CD4-positive, alpha-beta memory T cell (primary cell): ENCODE data around the gene DNAJC7. TPM values are rescaled to one million over a fixed set of nuclear protein-coding genes. Genes with fewer than 3 reads are reported as not detected.

Experiments
- CTCF ChIA-PET: fragments of 350-600 bp; sonication (Branson Sonifier 250); formaldehyde crosslinking; loops from one replicate; lab custom pipeline; 2021; ENCODE audit warnings: inconsistent platforms; ENCODE audit not compliant: partially characterized antibody; lab: Charles Lee
- POLR2A ChIA-PET: fragments of 350-600 bp; sonication (Branson Sonifier 250); formaldehyde crosslinking; loops from one replicate; lab custom pipeline; 2021; ENCODE audit not compliant: partially characterized antibody; lab: Charles Lee
- DNase-seq, 5 donors: peaks; one replicate each; pipeline versions ENCODE4 v3.0.0 to v3.0.0-alpha.2; 2020 to 2022; ENCODE audit warnings: mixed read lengths in 1 of 5
- H3K27ac ChIP-seq: one replicate; pipeline ENCODE4 v1.7.0; 2013; ENCODE audit warnings: low read depth, low read length
- H3K27me3 ChIP-seq: 2 replicates; pipeline ENCODE4 v1.7.0; 2013; ENCODE audit warnings: mild to moderate bottlenecking, low read length, moderate library complexity; ENCODE audit not compliant: insufficient read depth
- H3K36me3 ChIP-seq: 2 replicates; pipeline ENCODE4 v1.7.0; 2013; ENCODE audit warnings: mild to moderate bottlenecking, low read length, moderate library complexity; ENCODE audit not compliant: insufficient read depth
- H3K4me1 ChIP-seq: 2 replicates; pipeline ENCODE4 v1.7.0; 2013; ENCODE audit warnings: mild to moderate bottlenecking, low read length, moderate library complexity; ENCODE audit not compliant: insufficient read depth
- H3K4me3 ChIP-seq, 2 donors: one replicate each; pipeline ENCODE4 v1.7.0; 2013; ENCODE audit warnings: low read length in 2 of 2, mild to moderate bottlenecking in 1 of 2
- H3K9me3 ChIP-seq, 2 donors: one replicate each; pipeline ENCODE4 v1.7.0; 2013; ENCODE audit warnings: low read length in 2 of 2, control low read depth in 1 of 2; ENCODE audit not compliant: control insufficient read depth in 1 of 2
- H3K27ac Mint-ChIP-seq, 7 donors: one replicate each; pipeline ENCODE4 v1.8.0; 2020 to 2021; ENCODE audit warnings: mixed read lengths in 7 of 7, mild to moderate bottlenecking in 6 of 7, inconsistent platforms in 3 of 7, moderate library complexity in 3 of 7
- H3K27me3 Mint-ChIP-seq, 2 donors: one replicate each; pipeline ENCODE4 v1.8.0; 2020 to 2021; ENCODE audit warnings: mixed read lengths in 2 of 2
- H3K36me3 Mint-ChIP-seq, 2 donors: one replicate each; pipeline ENCODE4 v1.8.0; 2020 to 2021; ENCODE audit warnings: mixed read lengths in 2 of 2, inconsistent platforms in 1 of 2, mild to moderate bottlenecking in 1 of 2
- H3K4me1 Mint-ChIP-seq, 4 donors: one replicate each; pipeline ENCODE4 v1.8.0; 2020 to 2021; ENCODE audit warnings: mixed read lengths in 4 of 4, mild to moderate bottlenecking in 1 of 4
- H3K4me3 Mint-ChIP-seq, 8 donors: one replicate each; pipeline ENCODE4 v1.8.0; 2020 to 2021; ENCODE audit warnings: mixed read lengths in 8 of 8, mild to moderate bottlenecking in 7 of 8, moderate library complexity in 6 of 8, inconsistent platforms in 3 of 8
- H3K9me3 Mint-ChIP-seq, 8 donors: one replicate each; pipeline ENCODE4 v1.8.0; 2020 to 2021; ENCODE audit warnings: mixed read lengths in 8 of 8, mild to moderate bottlenecking in 5 of 8, inconsistent platforms in 3 of 8, moderate library complexity in 1 of 8
- intact Hi-C: fragments of 100-400 bp; cut with micrococcal nuclease; formaldehyde crosslinking; loops from one replicate; pipeline ENCODE4 v1.15.1; 2023
- polyA plus RNA-seq, 2 donors: library from polyadenylated mRNA; unstranded; fragments of 300-500 nt; fragmentation: Illumina TruSeq; gene quantifications; one replicate each; pipeline ENCODE4 v1.2.3, GENCODE V29; 2021
- total RNA-seq, 2 experiments: library from RNA; stranded (reverse); gene quantifications; one replicate each; pipeline ENCODE4 v1.2.3, GENCODE V29; 2021

The DNAJC7 gene
- total and polyA plus RNA-seq, 4 experiments from 2014 or later = 45.2 to 112 (median 86.7) TPM

DNA sequence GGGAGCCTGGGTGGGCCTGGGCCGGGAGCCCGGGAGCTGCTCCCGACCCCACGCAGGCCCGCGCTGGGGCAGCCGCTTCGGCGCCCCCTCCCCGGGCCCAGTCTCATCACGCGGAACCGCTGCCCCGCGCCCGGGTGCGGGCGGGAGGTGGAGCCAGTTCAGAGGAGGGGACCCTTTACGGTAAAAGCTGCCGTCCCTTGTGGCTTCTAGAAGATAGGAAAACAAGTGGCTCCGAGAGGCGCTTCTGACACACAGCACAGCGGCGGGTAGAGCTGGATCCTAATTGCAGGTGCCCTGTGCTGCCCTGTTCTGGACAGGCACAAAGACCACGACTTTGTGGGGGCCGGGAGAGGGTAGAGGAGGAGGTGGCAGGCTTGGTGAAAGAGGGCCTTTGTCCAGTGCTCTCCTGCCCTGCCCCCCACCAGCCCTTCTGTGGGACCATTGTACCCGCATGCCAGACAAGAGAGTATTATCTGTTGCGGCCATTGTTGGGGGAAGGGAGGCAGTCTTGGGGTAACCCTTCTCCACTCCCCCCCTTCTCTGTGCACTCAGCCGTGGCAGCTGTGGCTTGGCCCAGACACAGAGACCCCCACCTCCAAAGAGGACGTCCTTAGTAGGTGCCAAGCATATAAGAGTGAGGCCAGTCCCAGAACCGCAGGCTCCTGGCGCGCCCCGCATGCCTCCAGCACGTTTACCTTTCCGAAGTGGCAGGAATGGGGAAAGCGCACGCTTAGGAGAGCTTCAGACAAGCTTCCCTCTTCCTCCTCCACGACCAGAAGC, 49.9 kb downstream of the DNAJC7 start:
- Mint-ChIP-seq H3K27ac (peak overlapping the region; percentile 72 to 92 (median 82)), H3K27me3 (no peaks in the 10 kb centered on the region), H3K4me1 (peaks cover 21 to 44% (median 33%) of the 10 kb centered on the region in 4 donors), H3K36me3 (peaks cover 2 to 18% of the 10 kb centered on the region in 2 donors), H3K4me3 (peak overlapping the region; percentile 76 to 87 (median 82)), H3K9me3 (no peaks in the 10 kb centered on the region)
- intact Hi-C loops = no loop called here
- Histone ChIP-seq H3K36me3 (peaks cover 9% of the 10 kb centered on the region), H3K4me3 (peak overlapping the region; percentile 68 to 69), H3K4me1 (peaks cover 43% of the 10 kb centered on the region), H3K9me3 (no peaks in the 10 kb centered on the region), H3K27ac (peak overlapping the region; percentile 83), H3K27me3 (no peaks in the 10 kb centered on the region)
- POLR2A ChIA-PET = interaction anchor here (0.5 to 3.8 kb wide), 18 partner anchors 8 to 739 kb away, joined by 3 to 70 read pairs (median 5); partner anchors contain the start of genes ACLY, DHX58, DNAJC7 and GHDC
- DNase-seq = peak in 4 of 5 donors; percentile 29 to 57 (median 40)
- CTCF ChIA-PET = interaction anchor here (1.6 to 3.0 kb wide), 2 partner anchors 100 to 152 kb away, joined by 4 to 15 read pairs; no protein-coding TSS in a partner anchor

DNA sequence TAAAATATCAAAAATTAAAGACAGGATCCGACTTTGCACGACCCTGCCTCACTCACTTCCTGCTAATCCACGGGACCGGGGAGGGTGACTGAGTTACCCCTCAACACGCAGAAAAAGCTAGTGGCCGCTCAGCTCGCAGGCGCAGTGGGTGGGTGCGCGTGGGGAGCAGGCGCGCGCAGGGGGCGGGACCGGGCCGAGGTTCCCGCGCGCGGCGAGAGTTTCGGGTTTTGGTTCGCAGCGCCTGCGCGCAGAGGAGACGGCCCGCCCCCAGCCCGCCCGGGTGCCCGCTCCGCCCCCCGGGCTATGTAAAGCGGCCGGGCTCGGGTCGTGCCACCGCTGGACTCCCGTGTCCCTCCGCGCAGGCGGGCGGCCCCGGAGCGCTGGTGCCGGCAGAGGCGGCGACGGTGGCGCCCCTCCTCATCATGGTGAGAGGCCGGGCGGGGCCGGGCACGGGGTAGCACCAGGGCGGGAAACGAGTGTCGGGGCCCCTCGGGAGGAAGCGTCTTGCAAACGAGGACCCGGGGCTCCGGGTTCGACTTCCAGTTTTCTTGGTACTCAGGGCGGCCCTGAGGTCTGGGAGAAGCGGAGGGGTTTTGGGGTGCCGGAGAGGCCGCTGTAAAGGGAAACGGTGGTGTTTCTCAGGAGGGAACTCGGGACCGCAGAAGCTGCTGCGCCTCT, 50.6 kb downstream of the DNAJC7 start, which contains the start of gene CNP:
Gene CNP (plus strand): TSS at position 333 of the 678 bp plus-strand sequence. CDS start 90 bp downstream, at position 423.
- H3K36me3 ChIP-seq = peaks cover 6% of the 10 kb centered on the region
- peaks cover 20 to 42% (median 31%) of the 10 kb centered on the region in 4 donors for H3K4me1 Mint-ChIP-seq
- POLR2A ChIA-PET = interaction anchor here (0.5 to 3.8 kb wide), 29 partner anchors 9 to 1394 kb away, joined by 3 to 70 read pairs (median 5); partner anchors contain the start of genes ACLY, C17orf113, DHX58 and DNAJC7
- no peaks in the 10 kb centered on the region for H3K9me3 Mint-ChIP-seq
- no peaks in the 10 kb centered on the region for H3K27me3 Mint-ChIP-seq
- peak within 1 kb of the TSS; percentile 68 to 69 for H3K4me3 ChIP-seq
- intact Hi-C loops = loop anchor here (1.0 kb wide), 5 partner anchors 36 to 189 kb away; partner anchors contain the start of genes DNAJC7, KLHL11 and ODAD4
- peak within 1 kb of the TSS; percentile 87 to 98 (median 91) for H3K27ac Mint-ChIP-seq
- H3K9me3 ChIP-seq = no peaks in the 10 kb centered on the region
- CTCF ChIA-PET = interaction anchor here (0.8 to 5.0 kb wide), 9 partner anchors 30 to 155 kb away, joined by 3 to 45 read pairs (median 10); partner anchors contain the start of genes DHX58, DNAJC7, NKIRAS2 and P3H4
- peak within 1 kb of the TSS; percentile 83 for H3K27ac ChIP-seq
- H3K4me1 ChIP-seq = peaks cover 43% of the 10 kb centered on the region
- H3K27me3 ChIP-seq = no peaks in the 10 kb centered on the region
- H3K4me3 Mint-ChIP-seq = peak within 1 kb of the TSS; percentile 83 to 93 (median 87)
- H3K36me3 Mint-ChIP-seq = peaks cover 0 to 15% of the 10 kb centered on the region in 2 donors
- DNase-seq = peak; percentile 87 to 90 (median 89)

- DNase-seq = peak; percentile 57 to 84 (median 59)
- H3K27ac ChIP-seq = peak overlapping the region; percentile 83
- POLR2A ChIA-PET = interaction anchor here (0.5 to 3.8 kb wide), 27 partner anchors 10 to 1395 kb away, joined by 3 to 70 read pairs (median 5); partner anchors contain the start of genes ACLY, C17orf113, DHX58 and DNAJC7
- no peaks in the 10 kb centered on the region for H3K9me3 ChIP-seq
- H3K27ac Mint-ChIP-seq = peak overlapping the region; percentile 87 to 98 (median 91)
- peaks cover 17 to 37% (median 28%) of the 10 kb centered on the region in 4 donors for H3K4me1 Mint-ChIP-seq
- H3K4me3 ChIP-seq = peak overlapping the region; percentile 63 to 68
- H3K27me3 ChIP-seq = no peaks in the 10 kb centered on the region
- H3K27me3 Mint-ChIP-seq = no peaks in the 10 kb centered on the region
- H3K36me3 Mint-ChIP-seq = peaks cover 0 to 11% of the 10 kb centered on the region in 2 donors
- intact Hi-C loops = loop anchor here (1.0 kb wide), 5 partner anchors 36 to 189 kb away; partner anchors contain the start of genes DNAJC7, KLHL11 and ODAD4
- H3K4me1 ChIP-seq = peaks cover 40% of the 10 kb centered on the region
- peaks cover 4% of the 10 kb centered on the region for H3K36me3 ChIP-seq
- no peaks in the 10 kb centered on the region for H3K9me3 Mint-ChIP-seq
- peak overlapping the region; percentile 82 to 93 (median 87) for H3K4me3 Mint-ChIP-seq
- CTCF ChIA-PET = interaction anchor here (0.8 to 5.0 kb wide), 9 partner anchors 9 to 154 kb away, joined by 3 to 45 read pairs (median 10); partner anchors contain the start of genes DHX58, DNAJC7, NKIRAS2 and P3H4
Observed at GRCh38 chr17:41965694-41966462, 51.4 kb downstream of the DNAJC7 start.

- Mint-ChIP-seq H3K27me3 (no peaks in the 10 kb centered on the region), H3K36me3 (peaks cover 0 to 1% of the 10 kb centered on the region in 2 donors), H3K4me1 (peaks cover 11 to 24% (median 17%) of the 10 kb centered on the region in 4 donors), H3K9me3 (no peaks in the 10 kb centered on the region), H3K27ac (peak overlapping the region in 2 of 7 donors; percentile 23 to 76), H3K4me3 (peak overlapping the region in 1 of 8 donors; percentile 20)
- H3K27me3 ChIP-seq = no peaks in the 10 kb centered on the region
- peaks cover 20% of the 10 kb centered on the region for H3K4me1 ChIP-seq
- peak; percentile 54 to 71 (median 62) for DNase-seq
- intact Hi-C loops = loop anchor here (1.0 kb wide), 3 partner anchors 100 to 153 kb away; no protein-coding TSS in a partner anchor
- ChIA-PET POLR2A (interaction anchor here (0.6 to 1.5 kb wide), 3 partner anchors 57 to 650 kb away, joined by 4 read pairs; partner anchors contain the start of genes DHX58 and NKIRAS2), CTCF (interaction anchor here (0.7 to 5.0 kb wide), 21 partner anchors 9 to 443 kb away, joined by 3 to 45 read pairs (median 5); partner anchors contain the start of genes ACLY, DHX58, DNAJC7 and KAT2A)
- no peak overlapping the region for H3K27ac ChIP-seq
- no peak overlapping the region for H3K4me3 ChIP-seq
- H3K9me3 ChIP-seq = no peaks in the 10 kb centered on the region
- no peaks in the 10 kb centered on the region for H3K36me3 ChIP-seq
Observed at GRCh38 chr17:41962768-41963434, 54.3 kb downstream of the DNAJC7 start.

GRCh38 chr17:41962111-41962510, 55.1 kb downstream of the DNAJC7 start:
- no peak overlapping the region for H3K27ac ChIP-seq
- peaks cover 12% of the 10 kb centered on the region for H3K4me1 ChIP-seq
- H3K27me3 Mint-ChIP-seq = no peaks in the 10 kb centered on the region
- no peaks in the 10 kb centered on the region for H3K36me3 Mint-ChIP-seq
- ChIA-PET CTCF (interaction anchor here (1.0 to 5.0 kb wide), 15 partner anchors 11 to 444 kb away, joined by 3 to 45 read pairs (median 6); partner anchors contain the start of genes DHX58, DNAJC7, KAT2A and NKIRAS2), POLR2A (interaction anchor here (1.5 kb wide), 1 partner anchor 151 kb away, joined by 4 read pairs; the partner anchor contains the start of gene DHX58)
- H3K27me3 ChIP-seq = no peaks in the 10 kb centered on the region
- peaks cover 9 to 16% (median 11%) of the 10 kb centered on the region in 4 donors for H3K4me1 Mint-ChIP-seq
- H3K36me3 ChIP-seq = no peaks in the 10 kb centered on the region
- H3K4me3 Mint-ChIP-seq = no peak overlapping the region
- no peaks in the 10 kb centered on the region for H3K9me3 ChIP-seq
- H3K27ac Mint-ChIP-seq = no peak overlapping the region
- DNase-seq = no peak
- no peaks in the 10 kb centered on the region for H3K9me3 Mint-ChIP-seq
- intact Hi-C loops = no loop called here
- H3K4me3 ChIP-seq = no peak overlapping the region
